OCI-LY3 (cell line): ENCODE results near the gene NCR3LG1.

ENCODE experiments used
- H2AFZ ChIP-seq: fragments of 200-600, 300-600 bp; shearing (Covaris generic); 2 replicates; pipeline ENCODE4 v1.6.0; 2014; ENCODE audit warnings: antibody characterized with exemption, low read depth, low read length
- H3K27ac ChIP-seq: fragments of 200-600, 300-600 bp; sonication (generic); 2 replicates; pipeline ENCODE4 v1.5.1; 2014; ENCODE audit warnings: mild to moderate bottlenecking, low read length, moderate library complexity, mixed read lengths
- H3K27me3 ChIP-seq: fragments of 200-600, 300-600 bp; sonication (generic); 2 replicates; pipeline ENCODE4 v1.6.1; 2014; ENCODE audit warnings: low read depth, low read length, mixed read lengths
- H3K36me3 ChIP-seq: fragments of 200-600, 300-600 bp; sonication (generic); replicated peaks from 2 replicates; pipeline ENCODE3; 2014; ENCODE audit warnings: low read depth, low read length, mixed read lengths
- H3K4me1 ChIP-seq: fragments of 300-600, 200-600 bp; sonication (generic); 2 replicates; pipeline ENCODE4 v1.6.1; 2014; ENCODE audit warnings: low read length, mixed read lengths
- H3K4me2 ChIP-seq: fragments of 200-600, 300-600 bp; sonication (generic); 2 replicates; pipeline ENCODE4 v1.6.1; 2014; ENCODE audit warnings: low read length, mixed read lengths
- H3K4me3 ChIP-seq: fragments of 300-600, 200-600 bp; sonication (generic); 2 replicates; pipeline ENCODE4 v1.5.1; 2014; ENCODE audit warnings: antibody characterized with exemption, mild to moderate bottlenecking, low read length, moderate library complexity
- H3K79me2 ChIP-seq: fragments of 300-600, 200-600 bp; shearing (Covaris generic); 2 replicates; pipeline ENCODE4 v1.6.1; 2014; ENCODE audit warnings: mild to moderate bottlenecking, low read length, mixed read lengths
- H3K9ac ChIP-seq: fragments of 300-600, 200-600 bp; shearing (Covaris generic); 2 replicates; pipeline ENCODE4 v1.6.0; 2014; ENCODE audit warnings: mild to moderate bottlenecking, low read length, moderate library complexity
- H3K9me3 ChIP-seq: fragments of 200-600, 300-600 bp; shearing (Covaris generic); 2 replicates; pipeline ENCODE4 v1.6.1; 2014; ENCODE audit warnings: low read length, mixed read lengths; ENCODE audit not compliant: insufficient read depth
- H4K20me1 ChIP-seq: fragments of 200-600, 300-600 bp; sonication (generic); 2 replicates; pipeline ENCODE4 v1.6.1; 2016; ENCODE audit warnings: low read length, mixed read lengths; ENCODE audit not compliant: insufficient read depth
- CTCF ChIP-seq: fragments of 200-600, 300-600 bp; sonication (generic); IDR thresholded peaks from 2 replicates; pipeline ENCODE4 v1.5.1; 2014; ENCODE audit warnings: antibody characterized with exemption, low read length, low read depth
- EZH2phosphoT487 ChIP-seq: fragments of 200-600 bp; shearing (Covaris generic); IDR thresholded peaks from 2 replicates; pipeline ENCODE4 v1.6.1; 2018; ENCODE audit warnings: antibody characterized with exemption, mixed run types, low read depth

The NCR3LG1 gene

GRCh38 chr11:17371614-17372013 is 20.0 kb downstream of the NCR3LG1 start:
- no peak overlapping the region for H3K4me2 ChIP-seq
- H4K20me1 ChIP-seq = no peaks in the 10 kb centered on the region
- no peak overlapping the region for H2AFZ ChIP-seq
- H3K9me3 ChIP-seq = peaks cover 30% of the 10 kb centered on the region
- H3K27me3 ChIP-seq = peaks cover 15% of the 10 kb centered on the region
- no peak overlapping the region for H3K4me3 ChIP-seq
- TF ChIP-seq CTCF (no peak), EZH2phosphoT487 (no peak)
- H3K79me2 ChIP-seq = no peaks in the 10 kb centered on the region
- no peak overlapping the region for H3K27ac ChIP-seq
- H3K36me3 ChIP-seq = no peaks in the 10 kb centered on the region
- H3K9ac ChIP-seq = no peak overlapping the region
- H3K4me1 ChIP-seq = no peaks in the 10 kb centered on the region

GRCh38 chr11:17375547-17375946 is 23.9 kb downstream of the NCR3LG1 start:
- peaks cover 30% of the 10 kb centered on the region for H3K9me3 ChIP-seq

GRCh38 chr11:17376493-17376892 is 24.9 kb downstream of the NCR3LG1 start:
- H3K9me3 ChIP-seq = peaks cover 22% of the 10 kb centered on the region
- peaks cover 40% of the 10 kb centered on the region for H3K27me3 ChIP-seq
- H3K4me1 ChIP-seq = no peaks in the 10 kb centered on the region
- H3K9ac ChIP-seq = no peak overlapping the region
- H3K4me2 ChIP-seq = no peak overlapping the region
- no peak overlapping the region for H3K27ac ChIP-seq
- no peak overlapping the region for H2AFZ ChIP-seq
- H3K79me2 ChIP-seq = no peaks in the 10 kb centered on the region
- no peak overlapping the region for H3K4me3 ChIP-seq
- H3K36me3 ChIP-seq = no peaks in the 10 kb centered on the region
- H4K20me1 ChIP-seq = no peaks in the 10 kb centered on the region
- no peak for TF ChIP-seq EZH2phosphoT487
- no peak for TF ChIP-seq CTCF

More at GRCh38 chr11:17375547-17375946, 23.9 kb downstream of the NCR3LG1 start:
- H3K4me2 ChIP-seq = no peak overlapping the region
- no peaks in the 10 kb centered on the region for H4K20me1 ChIP-seq
- H3K79me2 ChIP-seq = no peaks in the 10 kb centered on the region
- no peaks in the 10 kb centered on the region for H3K36me3 ChIP-seq
- no peak overlapping the region for H2AFZ ChIP-seq
- TF ChIP-seq CTCF (no peak), EZH2phosphoT487 (no peak)
- no peaks in the 10 kb centered on the region for H3K4me1 ChIP-seq
- H3K27ac ChIP-seq = no peak overlapping the region
- no peak overlapping the region for H3K9ac ChIP-seq
- peaks cover 33% of the 10 kb centered on the region for H3K27me3 ChIP-seq
- H3K4me3 ChIP-seq = no peak overlapping the region

GRCh38 chr11:17378655-17379054 is 27.1 kb downstream of the NCR3LG1 start:
- Histone ChIP-seq H3K27me3 (peaks cover 44% of the 10 kb centered on the region), H3K4me2 (no peak overlapping the region), H2AFZ (no peak overlapping the region), H3K79me2 (no peaks in the 10 kb centered on the region), H3K9ac (no peak overlapping the region), H3K4me3 (no peak overlapping the region), H3K27ac (no peak overlapping the region), H3K4me1 (no peaks in the 10 kb centered on the region), H3K36me3 (no peaks in the 10 kb centered on the region), H4K20me1 (peaks cover 2% of the 10 kb centered on the region; the same call in 1 of the 2 replicates), H3K9me3 (0 out of 2 replicates have a peak, but pooled peaks cover 2% of the 10 kb centered on the region)
- no peak for TF ChIP-seq CTCF
- no peak for TF ChIP-seq EZH2phosphoT487
